ENCODE results near the gene KCNE2.

The KCNE2 gene

DNA sequence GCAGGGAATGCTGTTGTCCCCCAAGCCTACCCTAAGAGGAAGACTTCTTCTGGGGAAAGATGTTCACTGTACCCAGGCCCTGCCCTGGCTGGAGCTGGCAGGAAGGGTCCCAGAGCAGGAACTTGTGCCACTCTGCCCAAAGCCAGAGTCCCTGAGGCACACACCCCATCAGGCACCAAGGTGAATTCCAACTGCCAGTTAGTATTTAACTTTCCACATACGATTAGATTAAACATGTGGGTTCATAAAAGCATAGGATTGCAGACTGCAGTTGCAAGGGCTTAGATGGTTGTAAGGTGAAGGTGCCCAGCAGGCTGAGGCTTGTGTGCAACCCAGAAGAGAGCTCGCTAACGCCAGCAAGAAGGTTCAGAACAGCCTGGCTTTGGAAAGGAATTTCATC is at the start of gene KCNE2:
TSS of gene KCNE2 (plus strand) at position 274 of the 400 bp plus-strand sequence. CDS start 6,473 bp downstream, outside the sequence.
- DNase-seq (ENCODE audit: low spot score), result no peak

GRCh38 chr21:34319585-34319984 is 44.2 kb upstream of the KCNE2 start:
- DNase-seq (ENCODE audit: low spot score), result no peak

DNA sequence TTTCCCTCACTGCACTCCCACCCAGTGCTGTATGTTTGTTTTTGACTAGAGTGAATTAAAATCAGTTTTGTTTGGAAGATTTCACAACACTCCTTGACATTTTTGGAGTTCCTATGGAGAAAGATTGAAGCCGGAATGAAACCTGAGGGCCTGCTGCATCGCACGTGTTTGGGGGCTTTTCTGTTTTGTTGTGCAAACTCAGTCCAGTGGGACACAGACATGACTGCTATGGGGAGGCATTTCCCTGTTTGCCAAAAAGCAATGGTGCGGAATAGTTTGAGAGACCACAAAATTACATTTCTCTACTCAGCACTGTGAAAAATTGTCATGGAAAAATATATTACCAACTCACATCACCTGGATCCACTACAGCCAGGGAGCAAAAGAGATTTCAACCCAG is 43.8 kb upstream of the KCNE2 start:
- DNase-seq (ENCODE audit: low spot score), result no peak

- DNase-seq (ENCODE audit: low spot score), result no peak
These were observed 33.8 kb upstream of the KCNE2 start for GRCh38 chr21:34330055-34330454.

DNA sequence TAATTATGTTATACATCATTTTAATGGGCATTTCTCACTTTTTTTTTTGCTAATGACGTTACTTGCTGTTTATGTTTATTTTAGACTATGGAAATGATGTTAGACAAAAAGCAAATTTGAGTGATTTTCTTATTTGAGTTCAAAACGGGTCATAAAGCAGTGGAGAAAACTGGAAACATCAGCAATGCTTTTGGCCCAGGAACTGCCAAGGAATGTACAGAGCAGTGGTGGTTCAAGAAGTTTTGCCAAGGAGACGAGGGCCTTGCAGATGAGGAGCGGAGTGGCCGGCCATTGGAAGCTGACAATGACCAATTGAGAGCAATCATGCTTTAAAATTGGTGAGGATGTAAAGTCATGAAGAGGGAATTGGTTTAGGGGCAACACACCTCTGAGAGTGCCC is 32.1 kb upstream of the KCNE2 start:
- no peak for DNase-seq (ENCODE audit: low spot score)

DNA sequence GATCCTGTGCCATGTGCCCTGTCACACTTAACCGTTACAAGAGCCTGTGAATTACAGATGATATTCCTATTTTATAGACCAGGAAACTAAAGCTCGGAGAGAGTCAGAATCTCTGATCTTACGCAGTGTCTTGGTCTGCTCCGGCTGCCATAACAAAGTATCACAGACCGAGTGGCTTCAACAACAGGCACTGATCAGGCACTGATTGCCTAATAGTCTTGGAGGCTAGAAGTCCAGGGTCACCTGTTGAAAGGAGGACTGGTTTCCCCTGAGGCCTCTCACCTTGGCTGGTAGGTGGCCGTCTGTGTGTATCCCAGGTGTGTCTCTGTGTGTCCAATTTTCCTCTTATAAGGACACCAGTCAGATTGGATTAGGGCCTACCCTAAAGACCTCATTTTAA is 31.5 kb upstream of the KCNE2 start:
- no peak for DNase-seq (ENCODE audit: low spot score)

DNA sequence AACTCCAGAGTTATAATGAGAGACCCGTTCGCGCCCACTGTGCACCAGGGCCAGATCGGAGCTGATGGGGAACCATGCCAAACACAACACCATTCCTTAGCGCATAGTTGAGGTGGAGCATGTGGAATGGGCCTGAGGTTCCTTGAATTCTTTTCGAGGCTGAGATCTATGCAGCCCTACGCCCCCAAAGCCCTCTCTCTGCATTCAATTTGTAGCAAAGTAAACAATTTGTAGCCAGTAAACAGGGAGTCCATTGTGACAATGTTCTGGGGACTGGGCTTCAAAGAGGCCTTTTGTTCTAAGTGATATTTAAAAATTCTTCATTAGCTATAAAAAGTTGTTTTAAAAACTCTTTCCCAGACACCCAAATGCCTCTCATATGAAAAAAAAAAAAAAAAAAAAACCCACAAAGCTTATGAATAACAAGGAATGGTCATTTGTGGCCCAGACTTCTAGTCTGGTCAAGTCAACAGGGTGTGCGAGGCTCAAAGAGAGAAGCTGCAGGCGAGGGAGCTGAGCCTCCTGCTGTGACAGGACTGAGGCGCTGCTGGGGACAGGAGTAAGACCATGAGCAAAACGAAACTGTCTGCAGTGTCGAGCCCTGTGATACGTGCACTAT is 30.6 kb upstream of the KCNE2 start:
- no peak for DNase-seq (ENCODE audit: low spot score)

DNA sequence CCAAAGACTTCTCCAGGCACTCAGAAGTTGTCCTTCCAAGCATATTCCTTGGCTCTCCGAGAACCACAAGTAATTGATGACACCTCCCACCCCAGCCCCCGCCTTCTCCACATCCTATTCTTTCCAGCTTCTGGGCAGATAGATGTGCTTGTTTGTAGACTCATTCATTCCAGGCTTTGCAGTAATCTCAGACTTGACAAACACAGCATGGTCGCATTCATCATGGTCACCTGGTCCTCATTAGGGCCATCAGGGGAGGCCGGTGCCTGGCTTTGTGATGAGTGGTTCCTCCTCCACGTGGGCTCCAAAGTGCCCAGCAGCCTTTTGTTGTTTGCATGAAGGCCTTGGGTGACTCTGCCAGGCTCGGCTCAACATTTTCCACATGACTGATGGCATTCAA is 28.5 kb upstream of the KCNE2 start:
- no peak for DNase-seq (ENCODE audit: low spot score)

DNA sequence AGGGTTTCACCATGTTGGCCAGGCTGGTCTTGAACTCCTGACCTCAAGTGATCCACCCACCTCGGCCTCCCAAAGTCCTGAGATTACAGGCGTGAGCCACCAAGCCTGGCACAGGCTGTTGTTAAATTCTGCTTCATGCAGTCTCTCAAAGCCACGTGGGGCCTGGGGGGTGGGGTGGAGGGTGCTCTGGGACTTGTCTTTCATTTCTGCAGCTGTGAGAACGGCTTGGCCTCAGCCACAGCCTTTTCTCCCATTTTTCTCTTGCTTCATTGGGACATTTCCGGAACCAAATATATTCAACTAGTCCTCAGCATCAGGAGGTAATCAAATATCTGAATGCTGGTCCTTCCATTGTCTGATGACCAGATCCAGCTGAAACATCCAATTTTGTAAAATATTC is 27.6 kb upstream of the KCNE2 start:
- DNase-seq (ENCODE audit: low spot score), result no peak

- no peak for DNase-seq (ENCODE audit: low spot score)
These were observed 26.9 kb upstream of the KCNE2 start for GRCh38 chr21:34336756-34337391.

DNA sequence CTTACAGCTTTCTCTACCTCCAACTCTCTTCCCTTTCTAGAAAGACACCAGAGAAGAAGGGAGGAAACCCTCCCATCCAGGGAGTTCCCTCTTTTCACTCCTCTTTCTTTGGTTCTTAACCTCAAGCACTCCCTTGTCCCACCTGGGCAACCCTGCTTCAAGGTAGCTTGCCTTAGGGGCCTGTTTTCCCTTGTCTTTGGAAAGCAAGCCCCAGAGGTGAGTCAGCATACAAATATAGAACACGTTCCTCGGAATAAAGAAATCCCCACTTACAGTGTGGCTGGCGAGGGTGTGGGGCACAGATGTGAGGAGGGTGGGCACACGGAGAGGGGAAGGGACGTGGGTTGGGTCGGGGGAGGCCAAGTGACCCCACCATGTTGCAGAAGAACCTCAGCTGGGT is 26.1 kb upstream of the KCNE2 start:
- DNase-seq (ENCODE audit: low spot score), result no peak

DNA sequence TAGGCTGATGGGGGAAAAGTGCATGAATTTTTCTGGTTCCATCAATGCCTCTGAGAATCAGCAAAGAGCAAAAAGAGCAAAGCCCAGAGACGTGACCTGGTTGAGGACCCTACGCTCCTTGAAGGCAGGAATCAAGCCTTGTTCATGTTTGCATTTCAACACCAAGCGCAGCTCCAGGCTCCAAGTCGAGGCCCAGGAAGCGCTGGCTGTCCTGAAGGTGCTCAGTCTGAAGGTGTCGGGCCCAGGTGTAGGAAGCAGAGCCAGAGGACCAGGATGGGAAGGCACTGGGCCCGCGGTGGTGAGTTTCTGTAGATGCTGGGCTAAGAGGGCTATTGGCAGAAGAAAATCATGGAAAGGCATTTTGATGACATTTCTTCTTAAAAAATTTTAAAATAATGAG is 25.6 kb upstream of the KCNE2 start:
- no peak for DNase-seq (ENCODE audit: low spot score)

GRCh38 chr21:34340061-34340460 is 23.7 kb upstream of the KCNE2 start:
- no peak for DNase-seq (ENCODE audit: low spot score)

- no peak for DNase-seq (ENCODE audit: low spot score)
These were observed 21.3 kb upstream of the KCNE2 start for GRCh38 chr21:34342476-34342875.

DNA sequence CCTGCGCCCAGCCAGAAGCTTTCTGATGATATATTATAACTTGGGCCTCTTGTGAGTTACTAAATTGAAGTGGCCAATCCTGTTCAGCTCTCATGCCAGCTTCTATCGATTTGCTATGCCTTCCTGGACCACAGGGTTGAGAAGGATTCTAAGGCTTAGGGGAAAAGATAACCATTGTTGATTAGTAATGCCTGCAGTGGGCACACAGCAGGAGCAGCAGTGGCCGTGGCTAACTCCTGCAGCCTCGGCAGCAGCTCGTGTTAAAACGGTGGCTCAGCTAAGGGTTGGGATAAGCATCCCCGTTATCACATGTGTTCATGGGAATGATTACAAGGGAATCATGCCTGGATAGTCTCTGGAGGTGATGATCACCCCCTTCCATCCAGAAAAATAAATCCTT is 20.5 kb upstream of the KCNE2 start:
- DNase-seq (ENCODE audit: low spot score), result no peak

DNA sequence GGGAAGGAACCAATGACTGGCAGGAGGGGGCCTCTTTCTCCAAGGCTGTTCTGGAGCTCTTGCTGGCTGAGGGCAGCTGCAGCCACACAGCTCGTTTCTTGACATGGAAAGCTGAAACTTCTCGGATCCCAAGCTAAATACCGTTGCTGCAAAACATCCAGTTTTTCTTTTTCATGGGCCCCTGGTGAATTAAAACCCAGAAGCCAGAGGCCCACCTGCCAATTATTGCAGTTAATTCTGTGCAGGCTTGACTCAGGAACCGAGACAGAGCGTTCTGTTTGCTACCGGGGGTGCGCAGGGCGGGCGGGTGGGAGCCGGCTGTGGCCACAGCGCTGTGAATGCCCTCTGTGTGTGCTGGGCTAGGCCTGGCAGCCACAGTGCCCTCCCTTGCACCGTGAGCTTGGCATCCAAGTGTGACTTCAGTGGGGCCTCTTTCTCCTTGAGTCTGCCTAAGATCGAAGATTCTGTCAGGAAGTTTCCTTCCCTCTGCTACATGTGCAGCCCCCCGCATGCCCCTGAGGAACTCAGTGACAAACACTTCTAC is 19.9 kb upstream of the KCNE2 start:
- DNase-seq (ENCODE audit: low spot score), result no peak

DNA sequence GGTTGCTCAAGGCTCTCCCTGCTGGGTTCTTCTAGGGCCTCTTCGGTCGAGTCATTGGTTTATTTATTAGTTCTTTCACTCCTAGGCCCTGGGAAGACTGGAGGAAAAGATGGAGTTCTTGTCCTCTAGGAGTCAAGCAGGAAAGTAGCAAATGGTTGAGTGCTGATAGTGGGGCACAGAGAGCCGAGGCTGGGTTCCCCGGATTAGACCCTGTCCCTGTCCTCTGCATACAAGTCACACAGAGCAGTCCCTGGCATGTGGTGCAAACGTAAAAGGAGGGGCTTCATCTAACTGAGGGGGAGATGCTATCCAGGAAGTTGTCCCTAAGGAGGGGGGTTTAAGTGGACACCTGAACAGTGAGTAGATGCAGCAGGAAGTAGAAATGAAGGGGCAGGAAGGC is 19.2 kb upstream of the KCNE2 start:
- DNase-seq (ENCODE audit: low spot score), result no peak

- no peak for DNase-seq (ENCODE audit: low spot score)
These were observed 18.5 kb upstream of the KCNE2 start for GRCh38 chr21:34345091-34345871.

GRCh38 chr21:34345892-34346291 is 17.9 kb upstream of the KCNE2 start:
- DNase-seq (ENCODE audit: low spot score), result no peak

- no peak for DNase-seq (ENCODE audit: low spot score)
These were observed 14.8 kb upstream of the KCNE2 start for GRCh38 chr21:34348890-34349519.

DNA sequence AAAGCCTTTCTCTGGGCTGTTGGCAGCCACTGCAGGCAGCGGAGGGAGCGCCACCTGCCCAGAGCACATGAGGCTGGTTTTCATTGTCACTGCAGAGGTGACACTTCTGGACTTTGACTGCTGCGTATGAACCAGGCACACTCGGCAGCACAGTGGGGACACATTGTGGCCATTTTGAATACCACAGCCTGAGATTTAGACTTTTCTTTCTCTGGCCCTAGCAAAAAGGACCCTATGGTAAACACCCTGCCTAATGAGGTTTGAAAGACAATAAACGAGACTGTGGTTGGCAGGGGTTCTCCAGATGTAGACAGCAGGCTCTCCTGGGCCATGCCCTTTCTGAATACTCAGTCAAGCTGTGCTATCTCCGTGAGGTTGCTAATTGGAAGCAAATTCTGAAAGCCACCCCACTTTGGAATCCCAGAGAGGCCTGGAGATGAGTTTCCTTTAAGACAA is 12.0 kb upstream of the KCNE2 start:
- peak; percentile 50 for DNase-seq (ENCODE audit: low spot score)

GRCh38 chr21:34352556-34352955 is 11.2 kb upstream of the KCNE2 start:
- no peak for DNase-seq (ENCODE audit: low spot score)

DNA sequence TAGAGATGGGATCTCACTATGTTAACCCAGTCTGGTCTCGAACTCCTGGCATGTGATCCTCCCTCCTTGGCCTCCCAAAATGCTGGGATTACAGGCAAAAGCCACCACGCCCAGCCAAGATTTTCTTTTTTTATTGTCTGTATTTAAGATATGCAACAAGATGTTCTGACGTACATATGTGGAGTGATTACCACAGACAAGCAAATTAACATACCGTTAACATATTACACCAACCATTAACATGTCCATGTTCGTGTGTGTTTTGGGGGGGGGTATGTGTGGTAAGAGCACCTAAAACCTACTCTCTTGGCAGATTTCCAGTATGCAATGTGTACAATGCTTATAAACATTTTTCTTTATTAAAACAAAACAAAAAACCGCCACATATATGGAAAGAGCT is 10.6 kb upstream of the KCNE2 start:
- DNase-seq (ENCODE audit: low spot score), result no peak
